HG03025 (cell line): ENCODE data around the gene DHX16.
"Not testable (repeated sequence)": the region's sequence is repeated elsewhere in the genome, so short reads cannot be mapped to it uniquely, and the experiment has no call there.

Experiments
- ATAC-seq: cut with Tn5 transposase; IDR thresholded peaks from one replicate; pipeline ENCODE4 v1.9.1; 2021; ENCODE audit warnings: mild to moderate bottlenecking, moderate library complexity; ENCODE audit not compliant: unreplicated experiment, low FRiP score

Gene DHX16

GRCh38 chr6:30681766-30682142 is 8.9 kb upstream of the DHX16 start:
- ATAC-seq: no peak

GRCh38 chr6:30679765-30680535 is 7.1 kb upstream of the DHX16 start:
- no peak for ATAC-seq

GRCh38 chr6:30678964-30679726 is 6.3 kb upstream of the DHX16 start:
- ATAC-seq: no peak

GRCh38 chr6:30676660-30677285 is 4.0 kb upstream of the DHX16 start:
- no peak for ATAC-seq

- ATAC-seq: no peak
These were observed 1.9 kb downstream of the DHX16 start for GRCh38 chr6:30670760-30671527.

GRCh38 chr6:30666300-30666699 is 6.5 kb downstream of the DHX16 start:
- ATAC-seq: not testable (repeated sequence)

- ATAC-seq: no peak
These were observed 7.6 kb downstream of the DHX16 start for GRCh38 chr6:30664994-30665767.

GRCh38 chr6:30657922-30658321 is 14.9 kb downstream of the DHX16 start:
- not testable (repeated sequence) for ATAC-seq

- no peak for ATAC-seq
These were observed 15.4 kb downstream of the DHX16 start for GRCh38 chr6:30657454-30657853.

GRCh38 chr6:30656513-30656912 is 16.3 kb downstream of the DHX16 start:
- ATAC-seq: no peak

GRCh38 chr6:30655743-30656094 is 17.1 kb downstream of the DHX16 start:
- ATAC-seq: no peak

GRCh38 chr6:30654798-30655742 is 17.7 kb downstream of the DHX16 start:
- no peak for ATAC-seq

GRCh38 chr6:30651143-30651542 is 21.7 kb downstream of the DHX16 start:
- no peak for ATAC-seq

- peak; percentile 55 for ATAC-seq
These were observed 25.3 kb downstream of the DHX16 start for GRCh38 chr6:30647242-30648116.

- peak; percentile 42 for ATAC-seq
These were observed 26.2 kb downstream of the DHX16 start, which contains the start of gene C6orf136 for GRCh38 chr6:30646450-30647241. C6orf136 (plus strand) TSS chr6:30647133; CDS start chr6:30647232, 99 bp downstream.

- no peak for ATAC-seq
These were observed 26.8 kb downstream of the DHX16 start for GRCh38 chr6:30645989-30646388.

- no peak for ATAC-seq
These were observed 28.0 kb downstream of the DHX16 start for GRCh38 chr6:30644769-30645168.
